ENCODE results near the gene DLL4. TPM values are rescaled to one million over a fixed set of nuclear protein-coding genes. Genes with fewer than 3 reads are reported as not detected.
A peak's percentile ranks its signal among the peaks of the same experiment; 100 is the strongest.

Gene DLL4
- total RNA-seq, 1 donor from 2014 or later, result 1.1 TPM

GRCh38 chr15:40906991-40907802 is 21.9 kb upstream of the DLL4 start:
- no peak for ATAC-seq

GRCh38 chr15:40908095-40908494 is 21.0 kb upstream of the DLL4 start:
- ATAC-seq, result no peak

- ATAC-seq, result no peak
Measured at GRCh38 chr15:40909662-40910630, 19.2 kb upstream of the DLL4 start.

GRCh38 chr15:40911141-40911540 is 18.0 kb upstream of the DLL4 start:
- no peak for ATAC-seq

GRCh38 chr15:40911693-40912092 is 17.4 kb upstream of the DLL4 start:
- no peak for ATAC-seq

GRCh38 chr15:40912478-40912877 is 16.7 kb upstream of the DLL4 start:
- ATAC-seq, result no peak

- no peak for ATAC-seq
Measured at GRCh38 chr15:40914013-40914412, 15.1 kb upstream of the DLL4 start.

- ATAC-seq, result no peak
Measured at GRCh38 chr15:40914486-40914885, 14.7 kb upstream of the DLL4 start.

GRCh38 chr15:40915116-40915661 is 14.0 kb upstream of the DLL4 start:
- no peak for ATAC-seq

GRCh38 chr15:40915679-40916078 is 13.5 kb upstream of the DLL4 start:
- no peak for ATAC-seq

- ATAC-seq, result no peak
Measured at GRCh38 chr15:40917585-40917984, 11.6 kb upstream of the DLL4 start.

GRCh38 chr15:40918146-40918798 is 10.9 kb upstream of the DLL4 start:
- peak; percentile 21 for ATAC-seq

- ATAC-seq, result peak; percentile 4
Measured at GRCh38 chr15:40918799-40919392, 10.2 kb upstream of the DLL4 start.

GRCh38 chr15:40921949-40922607 is 7.1 kb upstream of the DLL4 start:
- ATAC-seq, result no peak

- ATAC-seq, result no peak
Measured at GRCh38 chr15:40922608-40923005, 6.5 kb upstream of the DLL4 start.

GRCh38 chr15:40923551-40923950 is 5.6 kb upstream of the DLL4 start:
- ATAC-seq, result no peak

GRCh38 chr15:40925495-40925862 is 3.7 kb upstream of the DLL4 start:
- no peak for ATAC-seq

GRCh38 chr15:40925863-40926658 is 3.1 kb upstream of the DLL4 start:
- peak; percentile 20 for ATAC-seq

GRCh38 chr15:40926659-40927494 is 2.3 kb upstream of the DLL4 start:
- no peak for ATAC-seq

- ATAC-seq, result no peak
Measured at GRCh38 chr15:40927495-40927872, 1.7 kb upstream of the DLL4 start.
